Nephron progenitor cell (in vitro differentiated cells): ENCODE data around the gene SARDH.

Experiments used
- DNase-seq: peaks from one replicate; pipeline ENCODE4 v3.0.0; 2021
- H3K27ac Mint-ChIP-seq: 2 replicates; pipeline ENCODE4 v1.8.0; 2021; ENCODE audit warnings: mild to moderate bottlenecking, moderate library complexity, mixed read lengths
- H3K27me3 Mint-ChIP-seq: 2 replicates; pipeline ENCODE4 v1.8.0; 2021; ENCODE audit warnings: mild to moderate bottlenecking, low read depth, mixed read lengths; ENCODE audit not compliant: poor library complexity
- H3K36me3 Mint-ChIP-seq: 2 replicates; pipeline ENCODE4 v1.8.0; 2021; ENCODE audit warnings: low read depth, mixed read lengths
- H3K4me1 Mint-ChIP-seq: 2 replicates; pipeline ENCODE4 v1.8.0; 2021; ENCODE audit warnings: mixed read lengths
- H3K4me3 Mint-ChIP-seq: 2 replicates; pipeline ENCODE4 v1.8.0; 2021; ENCODE audit warnings: mild to moderate bottlenecking, moderate library complexity, mixed read lengths
- H3K9me3 Mint-ChIP-seq: 2 replicates; pipeline ENCODE4 v1.8.0; 2021; ENCODE audit warnings: mild to moderate bottlenecking, moderate library complexity, mixed read lengths
- TF ChIP-seq, protein P1 (sequence below): fragments of 200-600 bp; sonication (generic); IDR thresholded peaks from 2 replicates; pipeline ENCODE4 v1.5.0; 2021; ENCODE audit warnings: antibody characterized with exemption

Gene SARDH

DNA sequence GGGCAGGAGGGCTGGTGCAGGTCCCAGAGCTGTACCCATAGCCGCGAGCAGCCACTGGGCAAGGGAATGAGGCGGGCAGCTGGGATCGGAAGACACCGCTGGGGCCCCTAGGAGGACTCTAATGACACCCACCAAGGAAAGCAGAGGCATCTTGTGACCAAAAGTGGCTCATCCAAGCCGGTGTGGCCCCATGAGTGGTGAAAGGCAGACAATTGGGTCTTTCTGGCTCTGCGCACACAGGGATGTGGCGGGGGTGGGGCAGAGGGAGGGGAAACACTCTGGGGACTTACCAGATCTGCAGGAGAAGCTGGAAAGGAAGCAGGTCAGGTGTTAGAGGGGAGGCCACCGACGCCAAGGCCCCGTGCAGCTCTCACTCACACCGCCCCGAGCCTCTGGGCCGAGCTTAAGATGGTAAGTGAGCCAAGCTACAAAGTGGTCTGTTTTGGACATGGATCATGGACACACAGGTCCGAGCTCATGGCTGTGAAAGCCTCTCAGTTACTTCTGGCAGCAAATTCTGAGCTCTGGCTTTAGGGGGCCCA, 42.3 kb upstream of the SARDH start:
- H3K27ac Mint-ChIP-seq, result peak overlapping the region; percentile 87
- DNase-seq, result no peak

GRCh38 chr9:133779516-133780403, 41.6 kb upstream of the SARDH start:
- Mint-ChIP-seq H3K36me3 (peaks cover 10% of the 10 kb centered on the region), H3K4me1 (peaks cover 26% of the 10 kb centered on the region), H3K27me3 (peaks cover 3% of the 10 kb centered on the region), H3K27ac (peak overlapping the region; percentile 87), H3K4me3 (no peak overlapping the region), H3K9me3 (no peaks in the 10 kb centered on the region)
- no peak for DNase-seq
- TF ChIP-seq, protein P1, sequence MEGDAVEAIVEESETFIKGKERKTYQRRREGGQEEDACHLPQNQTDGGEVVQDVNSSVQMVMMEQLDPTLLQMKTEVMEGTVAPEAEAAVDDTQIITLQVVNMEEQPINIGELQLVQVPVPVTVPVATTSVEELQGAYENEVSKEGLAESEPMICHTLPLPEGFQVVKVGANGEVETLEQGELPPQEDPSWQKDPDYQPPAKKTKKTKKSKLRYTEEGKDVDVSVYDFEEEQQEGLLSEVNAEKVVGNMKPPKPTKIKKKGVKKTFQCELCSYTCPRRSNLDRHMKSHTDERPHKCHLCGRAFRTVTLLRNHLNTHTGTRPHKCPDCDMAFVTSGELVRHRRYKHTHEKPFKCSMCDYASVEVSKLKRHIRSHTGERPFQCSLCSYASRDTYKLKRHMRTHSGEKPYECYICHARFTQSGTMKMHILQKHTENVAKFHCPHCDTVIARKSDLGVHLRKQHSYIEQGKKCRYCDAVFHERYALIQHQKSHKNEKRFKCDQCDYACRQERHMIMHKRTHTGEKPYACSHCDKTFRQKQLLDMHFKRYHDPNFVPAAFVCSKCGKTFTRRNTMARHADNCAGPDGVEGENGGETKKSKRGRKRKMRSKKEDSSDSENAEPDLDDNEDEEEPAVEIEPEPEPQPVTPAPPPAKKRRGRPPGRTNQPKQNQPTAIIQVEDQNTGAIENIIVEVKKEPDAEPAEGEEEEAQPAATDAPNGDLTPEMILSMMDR, result no peak

More for the DNA sequence above, 42.3 kb upstream of the SARDH start:
- peaks cover 8% of the 10 kb centered on the region for H3K36me3 Mint-ChIP-seq
- peaks cover 26% of the 10 kb centered on the region for H3K4me1 Mint-ChIP-seq
- H3K9me3 Mint-ChIP-seq, result no peaks in the 10 kb centered on the region
- peaks cover 3% of the 10 kb centered on the region for H3K27me3 Mint-ChIP-seq
- TF ChIP-seq, protein P1, result no peak
- no peak overlapping the region for H3K4me3 Mint-ChIP-seq

DNA sequence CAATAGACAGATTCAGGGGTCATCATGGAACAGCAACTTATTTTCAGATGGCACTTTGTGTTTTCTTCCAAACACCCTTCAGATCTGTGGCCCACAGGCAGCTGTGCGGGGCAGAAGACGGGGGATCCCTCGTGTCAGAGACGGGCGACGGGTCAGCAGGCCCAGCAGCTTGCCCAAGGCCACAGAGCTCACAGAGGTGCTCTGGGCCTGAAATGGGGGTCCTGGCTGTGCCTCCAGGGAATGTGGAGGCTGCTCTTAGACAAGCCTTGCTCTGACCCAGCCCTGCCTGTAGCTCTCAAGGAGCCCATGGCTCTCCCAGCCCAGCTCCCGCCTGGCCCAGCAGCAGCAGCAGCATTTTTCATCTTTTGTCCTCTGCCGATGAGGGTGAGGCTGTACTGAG, 40.9 kb upstream of the SARDH start:
- DNase-seq, result no peak

DNA sequence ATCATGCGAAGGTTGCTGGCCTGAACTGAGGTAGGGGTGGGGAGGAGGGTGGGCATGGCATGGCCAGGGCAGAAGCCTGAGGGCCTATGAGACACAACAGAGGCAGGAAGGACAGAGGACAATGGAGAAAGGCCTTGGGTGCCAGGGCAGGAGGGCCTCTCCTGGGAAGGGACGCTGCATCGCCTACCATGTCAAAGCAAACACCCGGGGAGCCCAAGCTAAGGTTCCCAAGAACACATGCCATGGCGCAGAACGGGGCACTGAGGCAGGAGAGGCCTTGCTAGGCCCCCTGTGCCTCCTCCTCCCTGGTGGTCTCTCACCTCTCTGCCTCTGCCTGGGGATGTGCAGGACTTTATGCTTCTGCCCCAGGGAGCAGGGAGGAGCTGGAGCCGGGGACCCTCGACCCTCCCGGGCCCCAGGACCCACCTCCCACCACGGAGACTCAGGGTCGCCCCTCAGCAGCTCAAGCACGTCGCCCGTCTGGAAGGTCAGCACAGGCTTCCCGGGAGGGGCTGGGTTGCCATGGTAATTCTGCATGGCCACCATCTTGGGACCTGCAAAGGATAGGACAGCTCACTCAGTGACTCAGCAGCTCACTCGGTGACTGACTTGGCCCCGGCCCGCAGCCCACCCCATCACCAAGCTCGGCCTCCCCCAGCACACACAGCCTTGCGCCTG, 40.3 kb upstream of the SARDH start:
- DNase-seq, result no peak
- Mint-ChIP-seq H3K27me3 (peaks cover 3% of the 10 kb centered on the region), H3K36me3 (peaks cover 10% of the 10 kb centered on the region), H3K27ac (no peak overlapping the region), H3K4me1 (peaks cover 26% of the 10 kb centered on the region), H3K9me3 (no peaks in the 10 kb centered on the region), H3K4me3 (no peak overlapping the region)
- TF ChIP-seq, protein P1, result no peak

More for the DNA sequence above, 40.9 kb upstream of the SARDH start:
- peaks cover 26% of the 10 kb centered on the region for H3K4me1 Mint-ChIP-seq
- no peaks in the 10 kb centered on the region for H3K9me3 Mint-ChIP-seq
- TF ChIP-seq, protein P1, result no peak
- H3K27me3 Mint-ChIP-seq, result peaks cover 3% of the 10 kb centered on the region
- no peak overlapping the region for H3K4me3 Mint-ChIP-seq
- peaks cover 10% of the 10 kb centered on the region for H3K36me3 Mint-ChIP-seq
- H3K27ac Mint-ChIP-seq, result no peak overlapping the region

DNA sequence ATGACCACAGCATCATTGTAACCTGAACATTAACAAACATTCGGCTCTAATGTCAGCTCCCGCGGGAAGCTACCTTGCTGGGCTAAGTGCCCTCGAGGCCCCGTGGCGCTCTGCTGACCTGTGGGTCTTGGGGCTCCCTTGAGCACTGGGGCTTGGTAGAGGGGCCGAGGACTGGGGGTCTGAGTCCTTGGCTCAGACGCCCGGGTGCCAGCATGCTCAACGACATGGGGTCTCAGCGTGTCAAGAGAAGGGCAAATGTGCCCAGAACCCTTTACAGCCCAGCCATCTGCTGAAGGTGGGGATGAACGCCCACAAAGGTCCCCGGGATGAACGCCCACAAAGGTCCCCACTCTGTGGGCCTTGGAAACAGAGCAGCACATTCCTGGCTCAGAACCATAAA, 39.7 kb upstream of the SARDH start:
- TF ChIP-seq, protein P1, result no peak
- peaks cover 10% of the 10 kb centered on the region for H3K36me3 Mint-ChIP-seq
- no peaks in the 10 kb centered on the region for H3K9me3 Mint-ChIP-seq
- no peak overlapping the region for H3K27ac Mint-ChIP-seq
- no peak for DNase-seq
- peaks cover 26% of the 10 kb centered on the region for H3K4me1 Mint-ChIP-seq
- H3K27me3 Mint-ChIP-seq, result peaks cover 3% of the 10 kb centered on the region
- H3K4me3 Mint-ChIP-seq, result no peak overlapping the region
